Kidney glomerular epithelial cell (primary cell): Measurements from ENCODE around the gene MXI1.

Experiments
- DNase-seq: peaks from one replicate; lab custom pipeline; 2025; lab: John Stamatoyannopoulos, UW

The MXI1 gene

GRCh38 chr10:110276603-110277002 is 69.2 kb downstream of the MXI1 start:
- no peak for DNase-seq

GRCh38 chr10:110277591-110277990 is 70.2 kb downstream of the MXI1 start:
- DNase-seq: no peak

- no peak for DNase-seq
Observed at GRCh38 chr10:110278562-110279406, 71.4 kb downstream of the MXI1 start.

- DNase-seq: peak; percentile 60
Observed at GRCh38 chr10:110279407-110279986, 72.1 kb downstream of the MXI1 start.

GRCh38 chr10:110284262-110284661 is 76.9 kb downstream of the MXI1 start:
- DNase-seq: no peak

GRCh38 chr10:110285501-110285900 is 78.1 kb downstream of the MXI1 start:
- no peak for DNase-seq

GRCh38 chr10:110286841-110287240 is 79.4 kb downstream of the MXI1 start:
- DNase-seq: no peak

GRCh38 chr10:110296966-110297365 is 89.6 kb downstream of the MXI1 start:
- no peak for DNase-seq

GRCh38 chr10:110300486-110300986 is 93.1 kb downstream of the MXI1 start:
- DNase-seq: no peak

GRCh38 chr10:110303681-110304080 is 96.3 kb downstream of the MXI1 start:
- DNase-seq: no peak

- no peak for DNase-seq
Observed at GRCh38 chr10:110304394-110304779, 97.0 kb downstream of the MXI1 start.

GRCh38 chr10:110304780-110305421 is 97.5 kb downstream of the MXI1 start, which contains the start of gene SMNDC1:
SMNDC1 (minus strand) TSS chr10:110304920; CDS start chr10:110303587, 1,333 bp downstream.
- DNase-seq: peak; percentile 94

GRCh38 chr10:110305767-110306451 is 98.5 kb downstream of the MXI1 start:
- DNase-seq: peak; percentile 88

- DNase-seq: no peak
Observed at GRCh38 chr10:110306452-110306768, 99.0 kb downstream of the MXI1 start.

- no peak for DNase-seq
Observed at GRCh38 chr10:110307805-110308204, 100.4 kb downstream of the MXI1 start.

GRCh38 chr10:110310741-110311140 is 103.3 kb downstream of the MXI1 start:
- DNase-seq: no peak

GRCh38 chr10:110311357-110311949 is 104.0 kb downstream of the MXI1 start:
- DNase-seq: peak; percentile 65

- DNase-seq: no peak
Observed at GRCh38 chr10:110312206-110312605, 104.8 kb downstream of the MXI1 start.

- DNase-seq: no peak
Observed at GRCh38 chr10:110313674-110314073, 106.3 kb downstream of the MXI1 start.

- no peak for DNase-seq
Observed at GRCh38 chr10:110317866-110318850, 110.8 kb downstream of the MXI1 start.
